NCI-H2227 treated with DMSO at 0.1 percent for 48 hours (cell line): ENCODE data around the gene CHMP4A.
A peak's percentile ranks its signal among the peaks of the same experiment; 100 is the strongest.

ENCODE experiments used
- DNase-seq: peaks from one replicate; lab custom pipeline; 2025; lab: John Stamatoyannopoulos, UW

CHMP4A gene

DNA sequence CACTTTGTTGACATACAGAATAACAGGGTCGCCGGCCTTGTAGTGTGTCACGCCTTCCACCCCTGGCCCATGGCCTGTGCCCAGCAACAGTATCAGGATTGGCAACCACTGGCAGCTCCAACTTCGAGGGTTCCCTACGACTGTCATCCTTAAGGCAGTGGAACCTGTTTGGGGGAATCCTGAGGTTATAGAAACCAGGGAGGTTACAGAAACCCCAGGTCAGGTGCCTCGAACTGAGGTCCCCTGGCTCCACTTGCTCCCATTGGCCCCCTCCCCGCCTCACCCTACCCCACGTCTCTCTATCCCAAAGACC, 18.5 kb downstream of the CHMP4A start:
- DNase-seq: no peak

DNA sequence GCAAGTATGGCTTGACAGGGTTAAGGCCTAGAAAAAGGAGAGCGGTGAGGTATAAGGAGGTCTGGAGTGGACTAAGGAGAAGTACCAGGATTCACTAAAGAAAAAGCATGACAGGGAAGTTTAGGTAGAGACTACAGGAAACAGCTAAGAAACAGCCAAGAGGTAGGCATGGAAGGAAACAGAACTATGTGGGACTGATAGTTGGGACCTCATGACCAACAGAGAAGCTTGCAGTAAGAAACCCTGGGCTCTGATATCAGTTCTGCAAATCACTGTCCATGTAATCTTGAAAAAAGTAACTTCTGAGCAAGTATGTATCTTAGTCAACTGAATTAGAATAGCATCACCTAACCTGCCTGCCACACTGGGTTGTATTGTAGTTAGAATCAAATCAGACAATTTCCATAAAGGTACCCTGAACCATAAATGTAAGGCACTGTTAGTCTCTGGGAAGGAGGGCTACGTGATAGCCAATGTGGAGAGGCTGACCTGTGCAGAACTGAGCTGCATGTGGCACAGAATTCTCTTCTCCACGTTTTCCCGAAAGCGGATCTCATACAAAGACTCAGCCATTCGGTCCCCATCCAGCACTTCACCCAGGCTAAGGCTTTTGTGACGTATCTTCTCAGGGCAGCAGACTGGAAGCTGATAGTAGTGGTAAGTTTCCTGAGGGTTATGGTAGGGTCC, 19.0 kb downstream of the CHMP4A start:
- DNase-seq: no peak

DNA sequence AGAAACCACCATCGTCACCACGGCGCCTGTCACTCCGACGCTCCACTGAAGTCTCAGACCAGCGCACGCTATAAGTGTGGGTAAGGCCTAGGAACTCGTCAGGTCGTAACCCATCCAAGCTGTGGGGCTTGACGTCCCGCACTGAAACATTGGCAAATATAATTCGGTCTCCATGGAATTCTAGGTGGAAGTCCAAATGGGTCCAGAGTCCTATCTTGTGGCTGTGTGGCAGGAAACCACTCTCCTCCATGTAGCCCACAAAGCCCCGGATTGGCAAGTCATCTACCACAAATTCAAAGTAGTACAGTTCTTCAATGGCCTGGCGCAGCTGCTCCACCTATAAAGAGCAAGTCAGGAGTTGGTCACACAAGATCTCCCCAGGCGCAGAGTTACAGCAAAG, 20.4 kb downstream of the CHMP4A start:
- no peak for DNase-seq

DNA sequence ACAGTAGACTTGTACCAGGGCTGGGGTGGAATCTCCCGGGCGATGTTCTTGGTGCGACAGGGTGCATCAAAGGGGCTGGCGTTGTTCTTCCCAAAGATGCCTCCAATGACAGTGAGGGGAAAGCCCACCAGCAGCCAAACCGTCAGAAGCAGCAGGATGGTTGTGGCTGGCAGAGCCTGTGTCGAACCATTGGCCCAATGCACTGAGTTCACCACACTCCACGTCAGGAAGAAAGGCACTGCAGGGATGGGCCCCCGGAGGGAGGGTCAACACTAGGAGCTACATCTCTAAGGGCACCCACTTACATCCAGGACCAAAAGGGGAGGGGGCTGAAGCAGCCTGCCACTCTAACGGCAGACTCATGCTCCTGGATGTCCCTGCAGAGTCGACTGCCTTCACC, 22.9 kb downstream of the CHMP4A start:
- no peak for DNase-seq

DNA sequence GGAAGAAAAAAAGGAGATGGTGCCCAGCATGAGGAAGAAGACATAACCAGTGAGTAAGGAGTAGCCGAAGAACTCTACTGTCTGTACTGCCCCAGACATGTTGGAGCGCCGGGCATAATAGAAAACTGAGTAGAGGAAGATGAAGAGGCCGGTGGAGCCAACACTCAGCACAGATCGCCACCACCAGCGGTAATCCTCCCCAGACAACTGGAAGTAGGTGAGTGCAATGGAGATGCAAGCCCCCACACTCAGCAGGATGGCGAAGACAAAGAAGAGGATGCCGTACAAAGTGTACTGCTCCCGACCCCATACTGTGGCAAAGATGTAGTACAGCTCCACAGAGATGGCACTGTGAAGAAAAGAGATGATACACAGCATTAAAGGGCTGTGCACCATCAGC, 23.8 kb downstream of the CHMP4A start:
- DNase-seq: no peak

DNA sequence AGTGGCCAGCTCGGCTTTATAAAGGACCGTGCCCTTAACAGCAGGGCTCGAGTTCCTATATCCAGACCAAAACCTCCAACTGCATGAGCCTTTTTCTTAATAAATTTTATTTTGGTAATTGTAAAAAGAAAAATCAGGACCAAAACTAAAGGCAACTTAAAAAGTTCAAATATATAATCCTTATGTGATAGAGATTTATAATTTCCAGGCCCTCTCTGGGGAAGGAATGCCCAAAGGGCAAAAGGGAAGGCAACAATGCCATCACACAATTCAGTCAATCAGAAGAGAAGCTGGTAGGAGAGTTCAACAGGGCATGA, 24.3 kb downstream of the CHMP4A start:
- DNase-seq: no peak

DNA sequence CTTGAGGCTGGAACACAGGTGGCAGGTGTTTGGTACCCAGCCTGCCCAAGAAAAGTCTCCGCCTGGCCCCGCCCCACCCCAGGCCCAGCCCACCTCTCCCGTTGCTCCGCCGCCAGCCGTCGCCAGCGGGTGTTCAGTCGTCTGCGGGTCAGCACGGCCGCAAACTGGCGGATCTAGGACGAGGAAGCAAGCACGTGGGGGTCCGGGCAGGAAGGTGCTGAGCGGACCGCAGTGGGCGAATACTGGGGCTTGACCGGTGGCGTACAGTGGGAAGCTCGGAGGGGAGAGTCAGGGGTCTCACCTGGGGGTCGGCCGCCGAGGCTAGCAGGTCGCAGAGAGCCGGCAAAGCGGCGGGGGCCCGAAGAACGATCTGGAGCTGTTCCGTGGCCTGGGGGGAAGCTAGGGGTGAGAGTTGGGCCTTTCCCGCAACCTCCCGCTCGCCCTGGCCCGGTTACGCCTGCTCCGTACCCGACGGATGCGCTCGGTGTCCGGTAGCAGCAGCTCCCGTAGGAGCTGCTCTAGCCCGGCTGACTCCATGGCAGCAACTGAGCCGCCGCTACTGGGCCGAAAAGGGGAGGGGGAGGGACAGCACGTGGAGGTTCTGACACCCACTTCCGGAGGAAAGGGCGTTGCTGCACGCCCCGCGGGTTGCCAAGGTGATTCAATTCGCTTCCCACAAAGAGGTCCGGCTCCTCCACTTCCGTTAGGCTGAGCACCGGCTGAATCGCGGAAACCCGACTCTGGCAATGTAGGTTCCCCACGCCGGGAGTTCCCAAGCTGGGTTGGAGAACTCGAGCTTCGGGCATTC, 24.8 kb downstream of the CHMP4A start, which contains the start of gene IPO4:
IPO4 (minus strand) TSS at position 566 of the 808 bp plus-strand sequence; CDS start at position 537, 29 bp downstream.
- DNase-seq: peak; percentile 92

DNA sequence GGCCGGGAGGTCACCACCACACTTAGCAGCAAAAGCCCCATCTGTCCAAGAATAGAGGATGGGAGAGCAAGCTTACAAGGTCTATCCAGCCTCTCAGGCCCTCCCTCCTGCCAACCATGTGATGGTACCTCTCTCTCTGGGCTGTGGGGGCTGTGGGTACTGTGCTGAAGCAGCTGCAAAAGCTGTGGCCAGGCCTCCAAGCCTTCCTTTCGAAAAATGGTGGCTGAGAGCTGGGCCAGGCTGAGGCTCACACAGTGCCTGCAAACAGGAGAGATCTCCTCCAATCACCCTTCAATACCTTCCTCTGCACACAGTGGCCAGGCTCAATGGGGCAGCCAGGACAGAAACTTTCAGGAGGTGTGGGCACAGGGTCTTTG, 25.8 kb downstream of the CHMP4A start:
- no peak for DNase-seq

DNA sequence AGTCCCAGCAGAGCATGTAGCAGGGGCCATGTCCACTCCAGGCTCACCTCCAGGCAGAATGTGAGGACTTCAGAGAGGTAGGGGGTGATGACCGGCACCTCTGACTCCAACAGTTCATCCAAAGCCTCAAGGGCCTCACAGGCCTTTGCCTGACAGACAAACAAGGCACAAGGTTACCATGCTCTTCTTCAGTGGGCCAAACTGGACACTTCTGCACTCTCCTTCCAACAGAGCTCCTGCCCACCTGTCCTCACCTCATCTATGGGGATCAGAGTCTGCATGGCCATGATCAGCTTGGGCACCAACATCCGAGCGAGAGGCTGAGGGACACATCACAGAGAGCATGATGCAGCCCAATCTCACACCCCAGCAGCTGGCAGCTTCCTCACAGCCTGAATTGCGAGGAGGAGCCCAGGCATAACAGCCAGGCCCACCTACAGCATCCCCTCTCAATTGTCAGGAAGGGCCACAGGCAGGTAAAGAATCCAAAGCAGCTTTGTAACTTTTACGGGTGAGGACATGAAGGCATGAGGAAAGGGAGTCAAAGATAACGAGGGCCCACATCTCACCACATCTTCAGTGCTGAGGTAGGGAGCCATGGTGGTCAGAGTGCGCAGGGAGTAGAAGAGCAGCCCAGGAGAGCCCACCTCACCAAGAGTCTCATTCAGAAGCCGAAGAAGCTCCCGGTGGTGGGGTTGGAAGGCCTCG, 26.3 kb downstream of the CHMP4A start:
- no peak for DNase-seq

DNA sequence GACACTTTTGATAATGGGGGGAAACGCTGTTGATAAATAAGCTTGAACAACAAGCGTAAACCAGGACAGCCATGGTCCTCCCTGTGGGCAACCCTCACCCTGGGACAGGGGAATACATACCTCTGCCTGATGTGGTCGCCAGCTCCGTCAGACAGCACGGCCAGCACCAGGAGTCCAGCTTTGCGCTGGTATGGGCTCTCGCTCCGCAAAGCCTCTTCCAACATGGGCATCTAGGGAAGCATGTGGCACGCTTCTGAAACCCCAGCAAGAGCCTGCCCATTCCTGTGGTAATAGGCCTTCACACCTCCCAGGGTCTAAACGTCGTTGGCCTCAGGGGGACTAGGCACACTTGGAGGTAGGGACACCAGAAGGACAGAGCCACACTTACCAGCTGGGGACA, 27.5 kb downstream of the CHMP4A start:
- no peak for DNase-seq

DNA sequence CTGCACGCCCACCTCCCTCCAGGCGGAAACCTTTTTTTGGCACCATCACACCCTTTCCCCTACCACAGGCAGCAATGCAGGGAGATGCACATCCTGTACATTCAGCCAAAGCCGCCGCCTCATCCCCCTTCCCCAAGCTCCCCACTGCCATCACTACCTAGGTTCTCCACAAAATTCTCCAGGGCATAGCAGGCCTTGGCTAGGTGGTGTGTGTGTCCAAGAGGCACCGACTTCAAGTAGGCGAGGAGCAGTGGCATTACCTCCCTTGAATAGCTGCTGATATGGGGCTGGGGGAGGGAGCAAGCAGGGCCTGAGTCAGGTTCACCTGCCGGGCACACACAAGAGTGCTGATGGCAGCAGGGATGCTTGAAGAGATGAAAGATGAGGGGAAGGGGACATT, 28.3 kb downstream of the CHMP4A start:
- no peak for DNase-seq

DNA sequence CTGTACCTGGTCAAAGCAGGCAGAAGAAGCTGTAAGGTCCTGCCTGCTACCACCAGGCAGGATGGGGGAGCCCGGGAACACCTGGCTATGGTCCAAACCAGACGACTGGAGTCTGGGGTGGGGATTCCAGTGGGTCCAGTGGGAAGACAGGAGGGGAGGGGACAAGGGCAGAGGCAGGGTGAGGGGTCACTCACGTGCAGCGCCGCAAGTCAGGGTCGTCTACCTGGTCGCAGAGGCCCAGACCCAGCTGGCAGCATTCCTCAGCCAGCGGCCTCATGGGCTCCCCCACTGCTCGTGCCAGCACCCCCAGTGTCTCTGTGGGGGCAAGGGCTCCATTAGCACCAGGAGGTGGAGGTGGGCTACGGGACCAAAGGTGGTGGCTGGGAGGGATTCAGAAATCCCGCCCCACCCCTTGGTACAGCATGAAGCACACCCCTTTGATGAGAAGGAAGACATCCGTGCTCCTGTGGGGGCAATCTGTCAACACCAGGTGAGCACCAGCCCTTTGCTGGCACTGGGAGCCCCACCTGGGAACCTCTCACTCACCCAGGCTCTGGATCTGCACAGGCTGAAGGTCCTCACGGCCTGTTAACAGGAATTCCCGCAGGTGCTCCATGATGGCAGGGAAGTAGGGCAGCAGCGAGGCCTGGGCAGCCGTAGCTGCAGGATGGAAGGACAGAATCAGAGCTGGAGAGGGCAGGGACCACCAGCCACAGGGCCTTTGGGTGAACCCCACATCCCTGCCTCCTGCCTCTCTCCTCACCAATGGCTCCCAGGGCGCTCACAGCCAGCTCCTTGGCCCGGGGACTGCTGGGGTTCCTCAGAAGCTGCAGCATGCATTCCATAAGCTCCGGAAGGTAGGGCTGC, 29.0 kb downstream of the CHMP4A start:
- DNase-seq: no peak

DNA sequence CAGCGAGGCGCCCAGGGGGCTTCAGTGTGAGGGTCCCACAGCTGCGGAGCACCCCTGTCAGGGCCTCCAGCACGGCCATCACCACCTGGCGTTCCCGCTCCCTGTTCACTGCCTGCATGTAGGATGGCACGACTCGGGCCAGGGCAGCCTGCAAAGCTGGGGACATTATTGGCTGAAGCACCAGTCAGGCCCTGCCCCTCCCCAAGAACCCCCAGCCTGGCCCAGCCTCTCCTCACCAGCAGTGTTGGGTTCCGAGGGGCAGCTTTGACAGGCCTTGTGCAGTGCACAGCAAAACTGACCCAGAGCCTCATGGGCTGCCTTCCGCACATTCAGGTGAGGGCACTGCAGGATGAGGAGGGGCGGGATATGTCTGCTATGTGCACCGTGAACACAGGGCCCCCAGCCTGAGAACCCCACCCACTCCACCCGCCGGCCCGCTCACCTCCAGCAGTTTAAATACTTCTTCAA, 30.2 kb downstream of the CHMP4A start:
- no peak for DNase-seq

DNA sequence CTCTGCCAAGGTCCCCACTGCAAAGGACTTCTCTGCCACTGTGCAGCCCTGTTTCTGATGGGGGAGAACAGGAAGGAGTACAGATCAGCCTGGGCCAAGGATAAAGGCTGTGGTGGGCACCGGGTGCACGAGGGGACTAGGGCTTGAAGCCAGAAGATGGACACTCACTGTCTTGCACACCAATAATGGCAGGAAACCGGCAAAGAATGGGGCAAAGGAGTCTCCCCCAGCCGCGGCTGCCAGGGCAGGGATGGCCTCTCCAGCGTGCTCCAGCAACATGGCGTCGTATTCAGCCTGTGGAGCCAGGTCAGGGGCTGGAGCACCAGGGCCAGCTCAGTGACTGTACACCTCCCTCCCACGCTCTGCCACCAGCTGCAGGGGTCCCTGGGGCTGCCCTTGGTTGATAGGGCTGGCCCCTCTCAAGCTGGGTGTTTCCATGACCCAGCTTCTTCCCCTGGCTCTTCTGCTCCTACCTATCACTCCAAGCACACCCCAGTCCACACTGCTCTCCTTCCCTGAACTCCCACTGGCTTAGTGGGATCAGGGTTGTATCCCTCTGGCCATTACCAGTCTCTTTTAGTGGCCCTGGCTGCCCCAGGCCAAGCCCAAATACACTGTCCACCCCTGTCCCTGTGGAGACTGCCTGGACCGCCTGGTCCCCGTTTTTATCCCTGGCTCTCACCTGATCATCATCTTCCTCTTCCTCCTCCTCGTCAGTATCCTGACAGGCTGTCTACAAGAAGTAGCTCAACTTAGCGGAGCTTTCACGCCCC, 31.0 kb downstream of the CHMP4A start:
- DNase-seq: no peak

DNA sequence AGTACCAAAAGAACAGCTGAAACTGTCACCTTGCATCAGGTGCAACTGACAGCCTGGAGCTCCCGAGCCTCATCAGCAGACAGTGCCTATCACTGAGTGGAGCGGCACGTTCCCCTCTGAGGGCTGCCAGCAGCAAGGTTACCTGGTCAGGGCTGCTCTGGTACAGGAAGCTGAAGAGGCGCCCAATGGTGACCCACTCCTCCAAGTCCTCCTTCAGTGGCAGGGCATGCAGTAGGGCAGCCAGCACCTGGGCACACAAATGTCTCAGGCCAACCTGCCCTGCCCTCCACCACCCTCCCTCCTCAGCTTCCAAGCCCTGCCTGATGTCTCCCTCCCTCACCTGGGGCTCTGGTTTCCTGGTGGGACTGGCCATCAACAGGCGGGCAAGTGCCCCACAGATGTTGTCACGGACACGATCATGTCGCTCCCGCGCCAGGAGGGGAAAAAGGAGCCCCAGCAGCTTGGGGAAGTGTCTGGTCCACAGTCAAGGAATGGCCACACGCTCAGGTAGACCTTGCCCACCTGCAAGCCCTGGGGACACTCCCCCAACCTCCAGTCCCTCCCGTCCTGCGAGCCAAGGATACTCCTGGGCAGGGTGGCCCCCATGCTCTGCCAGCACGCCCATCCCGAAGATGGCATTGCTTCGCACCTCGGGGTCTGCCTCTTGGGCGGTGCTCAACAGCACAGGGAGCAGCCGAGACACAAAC, 31.8 kb downstream of the CHMP4A start:
- no peak for DNase-seq

DNA sequence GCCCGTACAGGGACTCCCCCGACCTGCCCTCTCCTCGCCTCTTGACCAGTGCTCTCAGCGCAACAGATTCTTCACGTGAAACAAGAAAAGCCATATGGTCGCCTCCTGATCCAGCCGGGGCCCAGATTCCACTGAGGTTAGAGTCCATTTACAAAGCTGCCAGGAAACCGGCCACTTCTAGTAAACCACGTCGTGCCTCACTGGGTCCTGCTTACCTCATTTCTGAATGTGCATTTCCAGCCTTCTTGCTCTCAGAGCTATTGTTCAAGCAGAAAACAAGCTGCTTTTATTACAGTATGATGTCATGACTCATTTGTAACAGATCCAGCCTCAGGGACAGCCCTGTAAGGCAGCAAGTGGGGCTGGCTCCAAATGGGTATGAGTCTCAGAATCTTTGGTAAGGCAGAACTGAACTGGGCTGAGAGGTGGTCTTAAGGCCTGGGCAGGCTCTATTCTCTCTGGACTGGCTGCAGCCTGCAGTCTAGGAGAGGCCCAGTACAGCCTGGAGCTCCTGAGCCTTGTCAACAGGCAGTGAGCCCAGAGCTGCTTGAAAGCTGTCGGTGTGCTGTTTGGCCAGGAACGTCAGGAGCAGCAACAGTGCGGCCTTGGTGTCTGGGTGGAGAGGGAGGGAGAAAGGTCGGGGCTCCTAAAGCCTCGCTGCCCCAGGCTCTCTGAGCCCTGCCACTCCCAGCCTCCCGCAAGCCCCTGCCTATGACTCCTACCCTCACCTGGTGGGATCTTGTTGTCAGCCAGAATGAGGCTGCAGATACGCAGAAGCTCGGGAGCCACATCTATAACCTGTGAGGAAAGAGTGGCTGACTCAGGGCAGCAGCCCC, 33.1 kb downstream of the CHMP4A start:
- DNase-seq: no peak

DNA sequence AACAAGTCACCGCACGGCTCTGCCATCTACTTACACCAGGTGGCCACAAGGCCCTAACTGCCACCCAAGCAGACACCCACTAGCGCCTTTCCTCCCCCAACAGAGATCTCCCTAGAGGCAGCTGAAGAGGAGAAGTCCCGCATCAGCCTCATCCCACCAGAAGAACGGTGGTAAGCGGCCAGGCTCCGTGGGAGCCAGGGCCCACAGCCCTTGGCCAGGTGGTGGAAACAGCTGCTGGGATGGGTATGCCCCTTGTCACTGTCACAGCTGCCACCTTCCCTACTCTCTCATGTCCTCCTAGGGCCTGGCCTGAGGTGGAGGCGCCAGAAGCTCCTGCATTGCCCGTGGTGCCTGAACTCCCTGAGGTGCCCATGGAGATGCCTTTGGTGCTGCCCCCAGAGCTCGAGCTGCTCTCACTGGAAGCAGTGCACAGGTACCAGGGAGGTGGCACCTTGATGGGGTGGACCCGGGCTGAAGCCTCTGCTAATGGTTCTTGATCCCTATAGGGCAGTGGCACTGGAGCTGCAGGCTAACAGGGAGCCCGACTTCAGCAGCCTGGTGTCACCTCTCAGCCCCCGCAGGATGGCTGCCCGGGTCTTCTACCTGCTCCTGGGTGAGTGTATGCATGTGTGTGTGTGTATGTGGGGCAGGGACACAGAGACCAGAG, 33.9 kb downstream of the CHMP4A start:
- DNase-seq: no peak

DNA sequence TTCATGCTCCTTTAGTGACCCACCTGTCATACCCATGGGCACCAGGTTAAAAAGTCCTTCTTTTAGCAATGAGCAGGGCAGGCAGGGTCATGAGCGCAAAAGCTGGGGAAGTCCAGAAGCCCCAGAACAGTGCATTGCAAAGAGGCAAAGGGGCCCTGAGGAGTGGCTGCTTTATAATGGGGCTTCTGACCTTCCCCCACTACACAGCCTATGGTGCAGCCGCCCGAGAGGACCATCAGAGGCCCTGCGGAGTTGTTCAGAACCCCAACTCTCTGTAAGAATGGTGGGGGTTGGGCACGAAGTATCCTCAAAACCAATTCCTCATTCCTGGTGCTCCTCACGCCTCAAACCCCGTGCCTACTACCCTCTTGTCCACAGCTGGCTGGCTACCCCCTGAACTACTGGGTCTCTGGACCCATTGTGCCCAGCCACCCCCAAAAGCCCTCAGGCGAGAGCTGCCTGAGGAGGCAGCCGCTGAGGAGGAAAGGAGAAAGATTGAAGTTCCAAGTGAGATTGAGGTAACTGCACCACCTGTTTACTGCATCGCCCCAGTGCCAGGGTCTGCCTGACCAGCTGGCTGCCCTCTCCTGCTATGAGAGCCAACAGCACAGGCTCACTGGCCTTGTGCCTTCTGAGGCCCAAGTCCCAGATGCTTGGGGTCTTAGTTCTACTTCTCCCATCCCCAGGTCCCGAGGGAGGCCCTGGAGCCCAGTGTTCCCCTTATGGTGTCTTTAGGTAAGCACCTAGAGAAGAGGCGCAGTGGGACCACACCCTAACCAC, 34.7 kb downstream of the CHMP4A start:
- DNase-seq: no peak

DNA sequence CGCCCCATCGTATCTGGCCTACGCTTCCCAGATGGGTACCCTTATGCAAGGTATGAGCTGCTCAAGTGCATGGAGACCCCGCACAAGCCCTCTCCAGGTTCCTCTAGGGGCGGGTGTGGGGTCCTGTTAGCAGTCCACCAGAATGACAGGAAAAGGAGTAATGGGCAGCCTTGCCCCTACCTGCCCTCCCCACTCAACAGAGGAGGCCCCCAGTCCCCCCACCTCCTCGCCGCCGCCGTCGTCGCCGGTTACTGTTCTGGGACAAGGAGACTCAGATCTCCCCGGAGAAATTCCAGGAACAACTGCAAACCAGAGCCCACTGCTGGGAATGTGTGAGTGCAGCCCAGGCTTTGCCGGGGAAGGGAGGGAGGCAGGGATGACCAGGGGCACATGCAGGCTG, 35.4 kb downstream of the CHMP4A start:
- no peak for DNase-seq
